GM18505 (cell line): Measurements from ENCODE around the gene MCF2L2.

Experiments
- ATAC-seq: cut with Tn5 transposase; IDR thresholded peaks from one replicate; pipeline ENCODE4 v1.9.1; 2021; ENCODE audit not compliant: unreplicated experiment
- POLR2A ChIP-seq: IDR thresholded peaks from 4 replicates; pipeline ENCODE4 v1.6.1; 2011; ENCODE audit warnings: borderline replicate concordance; ENCODE audit not compliant: insufficient read depth, insufficient read length; ENCODE audit errors: extremely low read depth

MCF2L2 gene

DNA sequence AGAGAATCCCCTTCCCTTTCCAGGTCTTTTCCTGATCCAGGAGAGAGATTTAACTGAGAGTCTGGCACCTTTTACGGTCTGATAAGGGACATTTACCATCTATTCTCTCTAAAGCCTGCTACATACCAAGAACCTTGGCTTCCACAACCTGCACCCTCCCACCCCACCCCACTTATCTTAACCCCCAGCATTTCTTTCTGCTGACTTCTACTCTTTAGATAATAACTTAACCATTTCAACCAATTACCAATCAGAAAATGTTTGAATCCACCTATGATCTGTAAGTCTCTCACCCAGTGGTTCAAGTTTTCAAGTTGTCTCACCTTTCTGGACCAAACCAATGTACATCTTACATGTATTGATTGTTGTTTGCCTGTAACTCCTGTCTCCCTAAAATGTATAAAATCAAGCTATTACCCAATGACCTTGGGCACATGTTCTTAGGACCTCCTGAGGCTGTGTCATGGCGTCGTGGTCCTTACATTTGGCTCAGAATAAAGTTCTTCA lies 74.0 kb downstream of the MCF2L2 start:
- TF ChIP-seq POLR2A: no peak
- ATAC-seq: no peak

DNA sequence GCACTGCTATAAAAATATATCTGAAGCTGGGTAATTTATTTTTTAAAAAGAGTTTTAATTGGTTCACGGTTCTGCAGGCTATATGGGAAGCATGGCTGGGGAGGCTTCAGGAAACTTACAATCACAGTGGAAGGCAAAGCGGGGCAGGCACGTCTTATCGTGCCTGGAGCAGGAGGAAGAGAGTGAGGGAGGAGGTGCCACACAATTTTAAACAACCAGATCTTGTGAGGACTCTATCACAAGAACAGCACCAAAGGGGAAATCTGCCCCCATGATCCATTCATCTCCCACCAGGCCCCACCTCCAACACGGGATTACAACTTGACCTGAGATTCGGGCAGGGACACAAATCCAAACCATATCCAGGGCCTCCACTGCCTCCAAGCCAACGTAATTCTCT lies 75.0 kb downstream of the MCF2L2 start:
- ATAC-seq: no peak
- no peak for TF ChIP-seq POLR2A

DNA sequence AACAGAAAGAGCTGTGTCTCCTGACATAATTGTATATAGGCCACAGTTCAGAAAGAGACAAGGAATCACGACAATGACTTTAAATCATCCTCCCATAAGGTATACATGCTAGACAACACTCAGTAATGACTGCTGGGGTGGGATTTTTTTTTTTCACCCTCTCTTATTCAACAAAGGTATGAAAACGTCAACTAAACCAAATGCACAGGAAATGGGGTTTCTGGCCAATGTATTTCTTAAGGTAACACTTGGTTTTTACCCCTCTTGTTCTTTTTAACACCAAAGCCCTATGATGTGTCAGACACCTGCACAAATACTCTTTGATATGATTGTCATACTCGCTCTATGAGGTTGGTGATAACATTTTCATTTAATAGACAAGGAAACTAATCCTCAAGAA lies 78.3 kb downstream of the MCF2L2 start:
- no peak for ATAC-seq
- no peak for TF ChIP-seq POLR2A

DNA sequence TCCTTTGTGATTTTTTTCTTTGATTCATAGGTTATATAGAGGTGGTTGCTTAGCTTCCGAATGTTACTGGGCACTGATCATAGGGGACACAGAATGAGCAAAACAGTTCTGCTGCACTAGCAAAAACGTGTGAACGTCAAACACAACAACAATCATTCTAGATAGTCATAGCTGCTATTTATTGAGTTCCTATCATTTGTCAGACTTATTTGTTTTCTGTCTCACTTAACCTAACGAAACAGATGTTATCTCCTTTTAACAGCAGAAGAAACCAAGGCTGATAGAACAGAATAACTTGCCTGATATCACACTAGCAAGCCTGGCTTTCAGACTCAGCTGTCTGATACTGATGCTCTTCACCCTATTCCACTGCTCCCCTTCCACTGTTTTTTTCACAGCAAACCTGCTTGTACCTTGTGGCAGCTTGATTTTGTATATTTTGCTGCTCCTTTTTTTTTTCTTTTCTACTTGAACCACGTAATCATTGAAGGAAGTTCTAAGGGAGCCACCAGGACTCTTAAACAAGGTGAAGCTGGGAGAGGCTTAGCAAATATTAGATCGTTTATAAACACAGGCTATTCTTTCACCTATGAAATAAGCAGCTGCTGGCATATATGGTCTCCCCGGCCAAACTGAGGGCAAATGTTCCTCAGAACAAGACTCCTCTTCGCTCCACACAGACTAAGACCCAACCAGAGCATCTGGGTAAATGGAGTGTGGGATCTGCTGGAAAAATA lies 78.8 kb downstream of the MCF2L2 start:
- ATAC-seq: no peak
- no peak for TF ChIP-seq POLR2A

DNA sequence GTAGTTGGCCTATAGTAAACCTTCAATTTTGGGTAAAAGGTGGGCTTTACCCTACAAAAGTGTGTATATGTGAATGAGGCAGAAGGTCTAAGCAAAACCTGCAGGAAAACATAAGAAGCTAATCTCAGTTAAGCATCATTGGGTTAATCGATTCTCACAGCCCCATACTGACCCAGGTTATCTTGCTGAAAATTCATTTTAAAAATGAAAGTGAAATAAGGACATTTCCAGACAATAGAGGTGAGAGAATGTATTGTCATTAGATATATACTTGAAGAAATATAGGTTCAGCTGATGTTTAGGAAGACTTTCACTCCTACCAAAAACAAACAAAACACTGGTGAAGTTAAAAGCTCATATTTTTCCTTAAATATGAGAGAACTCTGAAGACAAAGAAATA lies 85.6 kb downstream of the MCF2L2 start:
- no peak for ATAC-seq
- no peak for TF ChIP-seq POLR2A

DNA sequence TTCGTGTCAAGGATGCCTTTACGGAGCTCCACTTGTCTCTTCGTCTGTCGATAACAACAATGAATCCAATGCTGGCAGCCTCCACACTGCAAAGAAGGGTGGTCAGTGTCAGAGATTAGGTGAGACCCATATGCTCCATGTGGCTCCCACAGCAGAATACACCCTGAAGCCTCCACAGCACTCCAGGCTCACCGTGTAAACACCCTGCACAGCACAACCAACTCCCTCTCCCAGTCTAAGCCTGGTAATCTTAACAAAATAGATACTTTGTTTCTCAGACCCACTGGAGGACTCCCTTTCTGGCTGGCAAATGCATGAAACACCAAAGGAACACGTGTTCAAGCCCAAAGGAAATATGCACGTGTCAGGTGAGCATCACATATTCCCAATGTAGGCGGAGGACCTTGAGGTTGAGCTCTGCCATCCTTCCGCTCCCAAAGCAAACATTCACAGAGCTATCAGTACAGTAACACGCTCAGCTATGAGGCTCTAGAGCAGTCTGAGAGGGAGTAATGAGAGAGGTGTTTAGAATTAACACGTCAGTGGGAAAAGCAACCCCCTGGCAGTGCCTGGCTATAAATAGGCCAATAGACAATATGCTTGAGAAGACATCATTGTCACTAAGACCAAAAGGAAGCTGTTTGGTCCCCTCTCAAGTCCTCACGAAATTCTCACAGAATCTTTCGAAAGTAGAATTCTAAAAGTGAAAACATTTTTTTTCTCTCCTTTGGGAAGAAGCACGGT lies 86.7 kb downstream of the MCF2L2 start:
- TF ChIP-seq POLR2A: no peak
- ATAC-seq: no peak

DNA sequence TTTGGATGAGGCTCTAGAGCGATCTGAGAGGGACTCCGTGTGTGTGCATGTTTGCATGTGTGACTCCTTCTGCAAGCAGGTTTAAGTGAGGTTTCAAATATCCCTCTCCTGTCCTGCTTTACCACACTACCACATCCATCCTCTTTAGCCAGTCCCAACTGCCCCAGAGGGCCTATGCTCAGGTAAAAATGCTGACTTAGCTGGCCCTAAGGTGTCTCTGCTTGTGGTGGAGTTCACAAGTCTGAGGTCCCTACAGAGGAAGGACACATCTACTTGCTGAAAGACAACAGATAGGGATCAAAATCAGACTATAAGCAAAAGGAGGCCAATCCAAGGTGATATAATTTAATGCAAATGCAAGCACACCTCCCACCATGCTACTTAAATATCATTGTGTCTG lies 88.2 kb downstream of the MCF2L2 start:
- no peak for ATAC-seq
- no peak for TF ChIP-seq POLR2A

DNA sequence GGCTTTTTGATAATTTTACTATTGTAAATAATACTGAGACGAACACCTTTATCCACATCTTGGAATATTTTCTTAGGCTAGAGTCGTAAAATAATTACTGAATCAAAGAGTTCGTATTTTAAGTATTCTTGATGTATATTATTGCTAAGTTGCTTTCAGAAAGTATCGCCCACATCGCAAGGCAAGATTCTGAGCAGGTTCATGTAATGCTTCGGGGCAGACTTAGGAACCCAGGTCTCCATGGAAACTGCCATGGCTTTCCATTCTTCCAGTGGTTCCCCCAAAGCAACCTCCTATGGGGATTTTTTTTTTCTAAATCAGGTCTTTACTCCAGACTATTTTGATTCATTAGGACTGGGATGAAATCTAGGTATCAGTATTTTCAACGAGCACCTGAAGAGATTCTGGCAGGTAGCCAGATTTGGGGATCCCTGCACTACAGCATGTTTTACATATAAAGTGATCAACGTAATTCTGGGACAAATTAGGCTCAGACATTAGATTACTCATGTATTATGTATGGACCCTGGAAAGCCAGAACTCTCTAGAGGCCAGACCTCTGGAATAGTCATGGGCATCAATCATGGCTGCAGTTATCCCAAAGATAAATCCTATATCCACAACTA lies 88.8 kb downstream of the MCF2L2 start:
- ATAC-seq: no peak

DNA sequence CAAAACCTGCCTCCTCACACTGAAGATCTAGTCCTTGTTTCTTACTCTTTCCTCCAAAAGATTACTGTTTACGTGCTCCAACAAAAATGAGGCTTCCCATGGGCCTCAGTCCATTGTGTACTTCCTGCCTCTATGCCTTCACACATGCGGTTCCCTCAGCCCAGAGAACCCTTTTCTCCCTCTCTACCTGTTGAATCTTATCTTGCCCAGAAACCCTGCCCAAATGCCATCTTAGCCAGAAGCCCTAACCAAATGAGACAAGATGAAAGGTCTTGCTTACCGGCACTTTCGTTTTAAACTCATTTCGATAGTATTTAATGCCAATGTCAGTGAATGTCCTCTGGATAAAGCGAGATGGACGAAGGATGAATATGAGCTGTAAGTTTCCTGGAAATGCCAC lies 89.9 kb downstream of the MCF2L2 start:
- no peak for ATAC-seq
- no peak for TF ChIP-seq POLR2A

More for the DNA sequence above, 88.8 kb downstream of the MCF2L2 start:
- TF ChIP-seq POLR2A: no peak

DNA sequence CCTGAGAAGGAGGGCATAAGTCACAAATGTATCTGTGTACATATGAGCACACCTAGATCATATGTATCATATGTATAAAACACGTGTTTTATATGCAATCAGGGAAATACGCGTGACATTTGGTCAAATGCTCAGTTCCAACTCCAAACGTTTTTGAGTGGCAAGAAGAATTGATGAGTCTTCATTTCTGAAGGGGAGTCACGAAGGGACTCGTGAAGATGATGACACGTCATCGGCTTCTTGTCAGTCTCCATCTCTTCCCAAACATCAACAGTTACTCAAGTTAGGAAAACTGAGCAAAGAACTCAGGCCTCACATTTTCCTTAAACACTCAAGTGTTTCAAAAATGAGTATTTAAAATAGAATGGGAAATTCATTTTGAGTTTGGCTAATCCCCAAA lies 95.9 kb downstream of the MCF2L2 start:
- ATAC-seq: no peak
- TF ChIP-seq POLR2A: no peak

DNA sequence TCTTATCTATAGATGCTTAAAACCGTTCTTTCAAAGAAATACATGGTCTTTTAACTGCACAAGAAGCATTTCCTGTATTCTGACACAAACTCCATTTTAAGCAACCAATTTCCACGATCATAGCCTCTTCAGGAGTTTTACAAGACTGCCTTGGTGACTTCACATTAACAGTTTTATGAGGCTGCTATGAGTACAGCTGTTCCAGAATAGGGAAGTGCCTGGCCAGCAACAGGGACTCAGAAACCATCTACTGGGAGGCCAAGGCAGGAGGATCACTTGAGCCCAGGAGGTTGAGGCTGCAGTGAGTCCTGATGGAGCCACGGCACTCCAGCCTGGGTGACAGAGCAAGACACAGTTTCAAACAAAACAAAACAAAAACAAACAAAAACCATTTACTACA lies 96.9 kb downstream of the MCF2L2 start:
- TF ChIP-seq POLR2A: no peak
- ATAC-seq: no peak

DNA sequence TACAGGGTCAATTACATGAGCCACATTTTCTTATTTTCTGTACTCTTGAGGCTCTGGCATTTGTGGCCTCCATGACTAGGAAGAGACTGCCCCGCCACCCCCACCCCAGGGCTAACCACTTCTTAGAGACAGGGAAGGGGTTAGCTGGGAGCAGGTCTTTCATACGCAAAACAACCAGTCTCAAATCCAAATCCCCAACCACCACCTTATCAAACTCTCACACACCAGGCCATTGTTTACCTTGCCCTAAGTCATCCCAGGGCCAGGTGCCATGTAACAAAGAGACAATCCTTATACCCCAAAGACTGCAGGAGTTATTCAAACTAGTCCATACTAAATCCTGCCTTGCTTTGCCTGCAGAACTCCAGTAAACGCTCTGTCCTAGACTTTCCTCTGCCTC lies 97.5 kb downstream of the MCF2L2 start:
- TF ChIP-seq POLR2A: no peak
- no peak for ATAC-seq

DNA sequence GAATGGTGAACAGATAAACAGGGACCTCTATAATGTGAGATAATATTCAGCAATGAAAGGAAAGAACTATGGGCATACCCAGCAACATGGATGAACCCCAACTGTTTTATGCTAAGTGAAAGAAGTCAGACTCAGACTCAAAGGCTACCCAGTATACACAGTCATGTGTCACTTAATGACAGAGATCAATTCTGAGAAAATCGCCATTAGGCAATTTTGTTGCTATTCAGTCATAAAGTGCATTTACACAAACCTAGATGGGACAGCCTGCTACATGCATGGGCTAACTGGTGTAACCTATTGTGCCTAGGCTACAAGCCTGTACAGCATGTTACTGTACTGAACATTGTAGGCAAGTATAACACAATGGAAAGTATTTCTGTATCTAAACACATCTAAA lies 98.9 kb downstream of the MCF2L2 start:
- ATAC-seq: no peak
- TF ChIP-seq POLR2A: no peak

DNA sequence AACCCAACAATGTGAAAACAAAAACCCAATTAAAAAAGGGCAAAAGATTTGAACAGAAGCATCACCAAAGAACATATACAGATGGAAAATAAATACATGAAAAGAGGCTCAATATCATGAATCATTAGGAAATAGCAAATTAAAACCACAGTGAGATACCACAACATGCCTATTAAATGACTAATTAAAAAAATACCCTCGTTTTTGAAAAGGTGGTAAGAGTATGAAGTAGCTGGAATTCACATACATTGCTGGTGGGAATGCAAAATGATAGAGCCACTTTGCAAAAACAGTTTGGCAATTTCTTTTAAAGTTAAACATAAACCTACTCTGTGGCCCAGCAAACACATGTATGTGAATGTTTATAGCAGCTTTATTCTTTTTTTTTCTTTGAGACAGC lies 99.6 kb downstream of the MCF2L2 start:
- TF ChIP-seq POLR2A: no peak
- no peak for ATAC-seq
